H1 (cell line): ENCODE results near the gene ZC3H18. TPM values are rescaled to one million over a fixed set of nuclear protein-coding genes. Genes with fewer than 3 reads are reported as not detected.

Source experiments
- CTCF ChIA-PET: fragments of 300-600 bp; sonication (Branson Sonifier 250); formaldehyde crosslinking; loops from one replicate; lab custom pipeline; 2021; ENCODE audit not compliant: partially characterized antibody; lab: Charles Lee
- POLR2A ChIA-PET: fragments of 300-600 bp; sonication (Branson Sonifier 250); formaldehyde crosslinking; loops from one replicate; lab custom pipeline; 2021; ENCODE audit warnings: inconsistent platforms; ENCODE audit not compliant: partially characterized antibody; lab: Charles Lee
- DNase-seq, 2 experiments: peaks; one replicate each; pipeline versions ENCODE4 v3.0.0 to v3.0.0-alpha.2; 2010 to 2022; ENCODE audit warnings: low spot score in 2 of 2, low read depth in 1 of 2, mixed read lengths in 1 of 2
- FAIRE-seq: peaks from 2 replicates; lab custom pipeline; 2011; peaks lifted over from hg19 to GRCh38; lab: Jason Lieb, UNC
- H2AFZ ChIP-seq: 2 replicates; pipeline ENCODE4 v1.8.1; 2012; ENCODE audit warnings: low read length, inconsistent platforms
- H2AK5ac ChIP-seq: 2 replicates; pipeline ENCODE4 v1.6.1; 2013; ENCODE audit warnings: low read depth, low read length
- H2BK120ac ChIP-seq: replicated peaks from 2 replicates; pipeline ENCODE3; 2013; ENCODE audit warnings: low read depth, low read length, inconsistent platforms
- H2BK12ac ChIP-seq: 2 replicates; pipeline ENCODE4 v1.6.1; 2013; ENCODE audit warnings: low read depth, low read length
- H2BK15ac ChIP-seq: 2 replicates; pipeline ENCODE4 v1.6.1; 2013; ENCODE audit warnings: low read length
- H2BK20ac ChIP-seq: 2 replicates; pipeline ENCODE4 v1.6.1; 2013; ENCODE audit warnings: low read length
- H2BK5ac ChIP-seq: 2 replicates; pipeline ENCODE4 v1.6.1; 2013; ENCODE audit warnings: low read depth, low read length
- H3K14ac ChIP-seq: 2 replicates; pipeline ENCODE4 v1.6.1; 2013; ENCODE audit warnings: inconsistent platforms; ENCODE audit not compliant: insufficient read length
- H3K18ac ChIP-seq: 2 replicates; pipeline ENCODE4 v1.6.1; 2013; ENCODE audit warnings: low read length; ENCODE audit errors: extremely low read depth
- H3K23ac ChIP-seq: 2 replicates; pipeline ENCODE4 v1.6.1; 2013; ENCODE audit warnings: inconsistent platforms; ENCODE audit not compliant: insufficient read length
- H3K23me2 ChIP-seq: 2 replicates; pipeline ENCODE4 v1.6.1; 2013; ENCODE audit warnings: low read depth, low read length
- H3K27ac ChIP-seq: 2 replicates; pipeline ENCODE4 v1.6.1; 2011; ENCODE audit warnings: low read depth, low read length, inconsistent platforms
- H3K27me3 ChIP-seq, 4 experiments: replicated peaks in 1 of 4; 1 replicate in 1 of 4; 2 replicates in 3 of 4; pipeline versions ENCODE4 v1.6.1 to v1.8.1; 2011 to 2013; ENCODE audit warnings: low read length in 3 of 4, mild to moderate bottlenecking in 3 of 4, inconsistent platforms in 2 of 4, mixed read lengths in 2 of 4, moderate library complexity in 1 of 4; ENCODE audit not compliant: control insufficient read depth in 3 of 4, insufficient read depth in 3 of 4; ENCODE audit errors: extremely low read depth in 1 of 4
- H3K36me3 ChIP-seq, 4 experiments: 2 replicates each; pipeline versions ENCODE4 v1.6.1 to v1.8.1; 2011 to 2013; ENCODE audit warnings: mild to moderate bottlenecking in 4 of 4, low read length in 3 of 4, moderate library complexity in 2 of 4, control low read depth in 1 of 4, inconsistent platforms in 1 of 4; ENCODE audit not compliant: insufficient read depth in 4 of 4, control insufficient read depth in 2 of 4
- H3K4ac ChIP-seq: replicated peaks from 2 replicates; pipeline ENCODE3; 2013; ENCODE audit warnings: low read length, low read depth, mixed read lengths, inconsistent platforms; ENCODE audit not compliant: insufficient read length
- H3K4me1 ChIP-seq, 4 experiments: replicated peaks in 1 of 4; 1 replicate in 1 of 4; 2 replicates in 3 of 4; pipeline versions ENCODE4 v1.6.1 to v1.8.1; 2011 to 2013; ENCODE audit warnings: low read length in 3 of 4, inconsistent platforms in 2 of 4, mixed read lengths in 1 of 4; ENCODE audit not compliant: insufficient read depth in 4 of 4, control insufficient read depth in 3 of 4
- H3K4me2 ChIP-seq, 2 experiments: 2 replicates each; pipeline versions ENCODE4 v1.6.1 to v1.8.1; 2011 to 2013; ENCODE audit warnings: low read depth in 2 of 2, low read length in 2 of 2, control low read depth in 1 of 2, inconsistent platforms in 1 of 2, mild to moderate bottlenecking in 1 of 2; ENCODE audit not compliant: insufficient read depth in 1 of 2
- H3K4me3 ChIP-seq, 4 experiments: fragments of 200-600, 300-600 bp in 1 of 4; sonication (generic), shearing (Covaris generic), sonication (Bioruptor Twin) in 1 of 4; 2 replicates each; pipeline versions ENCODE4 v1.5.1 to v1.8.1; 2011 to 2016; ENCODE audit warnings: low read length in 4 of 4, low read depth in 3 of 4, control low read depth in 2 of 4, inconsistent platforms in 2 of 4, mild to moderate bottlenecking in 2 of 4, mixed read lengths in 1 of 4, moderate library complexity in 1 of 4; ENCODE audit not compliant: insufficient read depth in 2 of 4; ENCODE audit errors: extremely low read depth in 1 of 4
- H3K56ac ChIP-seq: replicated peaks from 2 replicates; pipeline ENCODE3; 2013; ENCODE audit warnings: low read depth, mild to moderate bottlenecking, mixed read lengths, low read length, inconsistent platforms; ENCODE audit not compliant: insufficient read length
- H3K79me1 ChIP-seq: 2 replicates; pipeline ENCODE4 v1.6.1; 2013; ENCODE audit warnings: low read depth, low read length, control low read depth
- H3K79me2 ChIP-seq, 2 experiments: 2 replicates each; pipeline versions ENCODE4 v1.6.1 to v1.8.1; 2012 to 2013; ENCODE audit warnings: low read length in 2 of 2, mild to moderate bottlenecking in 2 of 2, inconsistent platforms in 1 of 2; ENCODE audit not compliant: insufficient read depth in 2 of 2, control insufficient read depth in 1 of 2
- H3K9ac ChIP-seq, 4 experiments: replicated peaks in 1 of 4; 1 replicate in 1 of 4; 2 replicates in 3 of 4; pipeline versions ENCODE4 v1.6.1 to v1.8.1; 2011 to 2013; ENCODE audit warnings: low read depth in 3 of 4, low read length in 3 of 4, control low read depth in 2 of 4, mild to moderate bottlenecking in 2 of 4, moderate library complexity in 2 of 4, inconsistent platforms in 1 of 4; ENCODE audit errors: extremely low read depth in 1 of 4
- H3K9me3 ChIP-seq, 2 experiments: 2 replicates each; pipeline versions ENCODE4 v1.6.1 to v1.8.1; 2012 to 2013; ENCODE audit warnings: mild to moderate bottlenecking in 2 of 2, moderate library complexity in 2 of 2, control low read depth in 1 of 2, inconsistent platforms in 1 of 2, low read depth in 1 of 2, low read length in 1 of 2, mixed read lengths in 1 of 2; ENCODE audit not compliant: insufficient read depth in 2 of 2
- H4K20me1 ChIP-seq, 2 experiments: replicated peaks in 1 of 2; 2 replicates each; pipeline versions ENCODE3 to v1.8.1; 2011 to 2013; ENCODE audit warnings: inconsistent platforms in 2 of 2, low read length in 2 of 2, mild to moderate bottlenecking in 1 of 2; ENCODE audit not compliant: insufficient read depth in 2 of 2, control insufficient read depth in 1 of 2
- H4K5ac ChIP-seq: 2 replicates; pipeline ENCODE4 v1.6.1; 2013; ENCODE audit warnings: low read length, low read depth, mixed read lengths, inconsistent platforms; ENCODE audit not compliant: insufficient read length
- H4K8ac ChIP-seq: 2 replicates; pipeline ENCODE4 v1.8.0; 2013; ENCODE audit warnings: mild to moderate bottlenecking, moderate library complexity, low read length, inconsistent platforms; ENCODE audit not compliant: insufficient read depth; ENCODE audit errors: extremely low read depth
- H4K91ac ChIP-seq: replicated peaks from 2 replicates; pipeline ENCODE3; 2013; ENCODE audit warnings: low read length, mixed read lengths, inconsistent platforms; ENCODE audit not compliant: insufficient read length
- EGR1 ChIP-seq: IDR thresholded peaks from 2 replicates; pipeline ENCODE4 v1.6.1; 2011; ENCODE audit warnings: low read depth, low read length, borderline replicate concordance
- GABPA ChIP-seq: IDR thresholded peaks from 2 replicates; pipeline ENCODE4 v1.6.1; 2011; ENCODE audit warnings: mild to moderate bottlenecking, low read length, moderate library complexity, borderline replicate concordance; ENCODE audit not compliant: insufficient read depth
- HDAC2 ChIP-seq, 2 experiments: fragments of 300-600 bp in 1 of 2; sonication (generic) in 1 of 2; IDR thresholded peaks; 2 replicates each; pipeline ENCODE4 v1.6.1; 2011 to 2012; ENCODE audit warnings: low read depth in 2 of 2, low read length in 2 of 2, mild to moderate bottlenecking in 2 of 2, moderate library complexity in 2 of 2, borderline replicate concordance in 1 of 2, inconsistent platforms in 1 of 2
- HDAC6 ChIP-seq: IDR thresholded peaks from one replicate; pipeline ENCODE4 v1.7.1; 2012; ENCODE audit warnings: low read depth, mild to moderate bottlenecking, inconsistent platforms, low read length, moderate library complexity
- JUND ChIP-seq: IDR thresholded peaks from 2 replicates; pipeline ENCODE4 v1.6.1; 2011; ENCODE audit warnings: mild to moderate bottlenecking, improper control_type of control experiment, low read length
- RFX5 ChIP-seq: IDR thresholded peaks from 2 replicates; pipeline ENCODE4 v1.6.1; 2011; ENCODE audit warnings: low read depth, low read length, improper control_type of control experiment, borderline replicate concordance
- ZNF274 ChIP-seq: IDR thresholded peaks from 2 replicates; pipeline ENCODE4 v1.7.0; 2012; ENCODE audit warnings: low read length, borderline replicate concordance; ENCODE audit errors: extremely low read depth
- WGBS, 2 experiments: shearing (Covaris generic) in 1 of 2; methylation state at CpG; one replicate each; pipeline versions ENCODE4 v1.1.6 to v1.1.7; 2013 to 2015; ENCODE audit warnings: low lambda C conversion rate in 2 of 2, mixed read lengths in 2 of 2, inconsistent platforms in 1 of 2, low coverage in 1 of 2, missing lambda C conversion rate in 1 of 2; ENCODE audit not compliant: insufficient replicate concordance in 2 of 2, insufficient coverage in 1 of 2, insufficient read length in 1 of 2; ENCODE audit errors: extremely low coverage in 1 of 2, missing lambda C conversion rate in 1 of 2; 5-methylcytosine and 5-hydroxymethylcytosine counted together
- polyA plus RNA-seq, 7 experiments: library from polyadenylated mRNA; depleted of rRNA in 3 of 7; stranded (reverse) in 5 of 7; unstranded in 2 of 7; fragments of >200 nt in 5 of 7; fragments of 200-250 nt in 2 of 7; gene quantifications; 1 replicate in 5 of 7; 2 replicates in 1 of 7; 4 replicates in 1 of 7; pipeline versions ENCODE4 v1.2.1 to v1.2.3, GENCODE V29; 2011 to 2013; ENCODE audit warnings: missing spikeins in 2 of 7, mixed read lengths in 2 of 7
- total RNA-seq: library from RNA; stranded (reverse); fragmentation: NEBNext Ultra II Directional; extraction: Animal tissue kit (Norgen Biotek cat#: 25700); gene quantifications from 2 replicates; pipeline ENCODE4 v1.2.1, GENCODE V29; 2021

Gene ZC3H18
- total and polyA plus RNA-seq, 2 of the 8 experiments (the other 6 are each of a cell fraction or from before 2014, with no cell fraction given), result 12.1 to 73.2 TPM

DNA sequence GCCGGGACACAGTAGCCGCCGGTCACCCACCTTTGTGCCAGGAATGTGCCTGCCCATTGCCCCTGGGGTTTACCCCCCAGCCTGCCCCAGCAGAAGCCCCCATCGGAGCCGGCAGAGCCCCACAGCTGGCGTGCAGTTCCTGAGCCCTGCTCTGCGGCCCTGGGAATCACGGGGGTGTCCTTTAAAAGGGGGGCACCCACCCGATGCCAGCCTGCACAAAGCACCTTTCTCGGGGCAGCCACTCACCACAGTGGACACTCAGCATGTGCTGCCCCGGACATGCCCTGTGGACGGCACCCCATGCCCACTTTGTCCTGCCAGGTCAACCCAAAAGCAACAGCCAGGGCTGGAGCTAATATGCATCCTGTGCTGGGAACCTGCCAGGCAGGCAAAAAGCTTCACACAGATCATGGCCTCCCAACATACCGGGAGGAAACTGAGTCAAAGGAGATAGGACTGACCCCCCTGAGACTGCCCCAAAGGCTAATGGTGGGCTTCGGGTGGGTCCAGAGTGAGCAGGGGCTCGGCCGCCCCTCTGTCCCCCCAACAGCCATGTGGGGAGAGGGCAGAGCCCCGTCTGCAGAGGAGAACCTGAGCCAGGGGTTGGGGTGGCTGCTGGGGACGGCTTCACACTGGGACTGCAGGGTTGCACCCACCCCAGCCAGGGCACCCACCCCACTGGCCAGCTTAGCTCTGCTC lies 45.8 kb upstream of the ZC3H18 start:
- Histone ChIP-seq H2BK20ac (no peak overlapping the region), H4K91ac (no peak overlapping the region), H3K14ac (no peak overlapping the region), H4K5ac (no peak overlapping the region), H3K23ac (no peak overlapping the region), H3K23me2 (peaks cover 16% of the 10 kb centered on the region; the same call in 1 of the 2 replicates), H2BK5ac (no peak overlapping the region), H3K27ac (no peak overlapping the region), H4K8ac (0 out of 2 replicates have a peak overlapping the region, but pooled peaks have one; percentile 14), H3K4ac (no peak overlapping the region), H3K56ac (no peak overlapping the region), H4K20me1 (peaks cover 1 to 11% of the 10 kb centered on the region in 2 experiments), H3K9ac (no peak overlapping the region), H2AK5ac (no peak overlapping the region), H2AFZ (no peak overlapping the region), H3K27me3 (no peaks in the 10 kb centered on the region), H3K4me1 (peaks cover 0 to 15% (median 7%) of the 10 kb centered on the region in 4 experiments; a peak in 5 of 7 replicates), H3K36me3 (no peaks in the 10 kb centered on the region), H3K9me3 (no peaks in the 10 kb centered on the region), H3K18ac (no peak overlapping the region), H2BK12ac (peak overlapping the region; percentile 50; the same call in 1 of the 2 replicates), H3K4me2 (no peak overlapping the region), H3K79me1 (no peaks in the 10 kb centered on the region), H2BK15ac (no peak overlapping the region), H3K79me2 (no peaks in the 10 kb centered on the region), H2BK120ac (no peak overlapping the region), H3K4me3 (no peak overlapping the region)
- 85% methylated on average over 17 of the region's 18 CpGs; no CpG with 5 or more reads in 1 of the 2 experiments for WGBS, 2 experiments
- ChIA-PET CTCF (interaction anchor here (1.1 to 4.6 kb wide), 2 partner anchors 62 to 80 kb away, joined by 3 to 21 read pairs; no protein-coding TSS in a partner anchor), POLR2A (interaction anchor here (1.2 kb wide), 1 partner anchor 14 kb away, joined by 4 read pairs; no protein-coding TSS in a partner anchor)
- FAIRE-seq (no peak), DNase-seq (no peak)
- TF ChIP-seq JUND (no peak), HDAC2 (IDR thresholded peaks at IDR 0.05; ENCODE audit: borderline replicate concordance in 1 of 2, low read depth in 2 of 2, low read length in 2 of 2) (no peak), EGR1 (no peak), RFX5 (no peak), ZNF274 (no peak), HDAC6 (no peak), GABPA (no peak)
